SW 1271 (cell line): ENCODE measurements around the gene GPBP1L1.

ENCODE experiments used
- DNase-seq, 2 experiments: peaks; one replicate each; lab custom pipeline; 2025; lab: John Stamatoyannopoulos, UW

The GPBP1L1 gene

GRCh38 chr1:45586769-45587168 lies 99.6 kb downstream of the GPBP1L1 start:
- no peak for DNase-seq

DNA sequence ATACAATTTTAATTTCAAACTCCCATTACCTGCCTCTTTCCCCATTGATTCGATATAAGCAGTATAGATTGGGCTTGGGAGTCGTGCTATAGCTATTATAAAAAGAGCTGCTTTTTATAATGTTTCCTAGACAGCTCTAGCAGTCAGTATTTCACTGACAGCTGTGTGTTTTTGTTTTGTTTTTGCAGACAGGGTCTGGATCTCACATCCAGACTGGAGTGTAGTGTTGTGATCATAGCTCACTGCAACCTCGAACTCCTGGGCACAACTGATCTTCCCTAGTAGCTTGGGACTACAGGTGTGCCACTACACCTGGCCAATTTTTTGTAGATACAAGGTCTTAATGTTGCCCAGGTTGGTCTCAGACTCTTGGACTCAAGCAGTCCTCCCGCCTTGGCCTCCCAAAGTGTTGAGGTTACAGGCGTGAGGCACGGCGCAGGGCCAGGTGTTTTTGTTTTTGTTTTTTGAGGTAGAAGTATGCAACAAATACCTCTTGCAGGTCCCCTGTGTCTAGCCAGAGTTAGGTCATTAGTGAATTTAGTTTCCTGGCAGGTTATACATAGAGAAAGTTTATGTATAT lies 100.7 kb downstream of the GPBP1L1 start:
- no peak for DNase-seq

- DNase-seq = no peak
These were observed 101.3 kb downstream of the GPBP1L1 start for GRCh38 chr1:45585110-45585426.

DNA sequence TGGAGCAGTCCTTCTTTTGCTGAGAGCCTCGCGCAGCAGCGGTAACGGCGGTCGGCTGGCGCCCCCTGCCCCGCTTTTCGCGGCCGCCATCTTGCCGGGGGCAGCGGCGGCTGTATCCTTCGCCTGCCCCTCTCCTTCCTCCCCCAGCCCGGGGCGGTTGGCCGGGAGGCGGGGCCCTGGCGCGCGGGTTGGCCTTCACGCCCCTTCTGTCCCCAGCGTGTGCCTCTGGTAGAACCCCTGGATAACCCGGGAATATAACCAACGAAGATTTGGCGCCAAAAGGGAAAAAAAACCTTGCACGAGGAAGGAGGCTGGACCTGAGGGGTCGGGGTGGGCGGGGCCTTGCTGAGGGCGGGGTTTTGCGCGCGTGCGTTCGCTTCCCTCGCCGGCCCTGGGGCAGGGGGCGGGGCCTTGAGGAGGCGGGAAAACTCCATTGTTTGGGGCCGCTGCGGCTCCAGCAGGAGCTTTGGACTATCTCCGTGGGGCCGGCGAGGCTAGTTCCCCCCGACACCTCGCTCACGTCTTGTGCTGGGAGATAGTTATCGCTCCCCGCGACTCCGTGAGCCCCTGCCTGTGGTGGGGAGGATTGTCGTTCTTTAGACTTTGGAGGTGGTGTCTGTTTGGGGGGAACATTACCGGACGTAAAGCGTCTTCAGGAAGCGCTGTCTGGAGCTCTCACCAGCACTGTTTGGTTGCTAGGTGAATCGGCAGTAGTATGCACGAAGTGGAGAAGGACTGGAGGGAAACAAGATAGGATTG lies 101.8 kb downstream of the GPBP1L1 start:
- DNase-seq = peak; percentile 45 to 74

- peak in 1 of 2 experiments; percentile 78 for DNase-seq
These were observed 102.5 kb downstream of the GPBP1L1 start, which contains the start of gene NASP for GRCh38 chr1:45583666-45584350. Gene NASP, plus strand, starts transcription at chr1:45584041. Its CDS starts 106 bp downstream, at chr1:45584147.

DNA sequence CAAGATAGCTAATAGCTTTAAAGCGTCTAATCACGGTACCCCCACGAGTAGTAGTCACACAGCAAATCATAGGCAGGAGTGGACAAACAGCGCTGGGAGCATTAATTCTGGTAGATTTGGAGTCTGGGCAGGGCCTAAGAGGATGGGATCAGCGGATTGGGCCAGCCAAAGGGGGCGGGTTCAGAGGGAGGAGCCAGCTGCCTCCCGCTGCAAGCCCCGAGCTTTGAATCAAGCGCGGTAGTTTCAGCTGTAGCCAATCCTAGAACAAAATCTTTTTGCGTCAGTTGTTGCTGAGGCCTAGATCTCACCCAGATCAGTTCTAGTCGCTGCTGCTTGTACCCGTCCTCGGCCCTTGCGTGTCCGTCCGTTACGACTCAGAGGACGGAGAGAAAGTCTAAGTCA lies 103.1 kb downstream of the GPBP1L1 start:
- peak; percentile 78 to 94 for DNase-seq
